ENCODE results near the gene HAO1.

GRCh38 chr20:7882076-7882475, 58.2 kb downstream of the HAO1 start:
- no peak for TF ChIP-seq ZNF764 (CRISPR knock-in tag; IDR thresholded peaks at IDR 0.05; ENCODE audit: low read depth)
- TF ChIP-seq, protein P1, sequence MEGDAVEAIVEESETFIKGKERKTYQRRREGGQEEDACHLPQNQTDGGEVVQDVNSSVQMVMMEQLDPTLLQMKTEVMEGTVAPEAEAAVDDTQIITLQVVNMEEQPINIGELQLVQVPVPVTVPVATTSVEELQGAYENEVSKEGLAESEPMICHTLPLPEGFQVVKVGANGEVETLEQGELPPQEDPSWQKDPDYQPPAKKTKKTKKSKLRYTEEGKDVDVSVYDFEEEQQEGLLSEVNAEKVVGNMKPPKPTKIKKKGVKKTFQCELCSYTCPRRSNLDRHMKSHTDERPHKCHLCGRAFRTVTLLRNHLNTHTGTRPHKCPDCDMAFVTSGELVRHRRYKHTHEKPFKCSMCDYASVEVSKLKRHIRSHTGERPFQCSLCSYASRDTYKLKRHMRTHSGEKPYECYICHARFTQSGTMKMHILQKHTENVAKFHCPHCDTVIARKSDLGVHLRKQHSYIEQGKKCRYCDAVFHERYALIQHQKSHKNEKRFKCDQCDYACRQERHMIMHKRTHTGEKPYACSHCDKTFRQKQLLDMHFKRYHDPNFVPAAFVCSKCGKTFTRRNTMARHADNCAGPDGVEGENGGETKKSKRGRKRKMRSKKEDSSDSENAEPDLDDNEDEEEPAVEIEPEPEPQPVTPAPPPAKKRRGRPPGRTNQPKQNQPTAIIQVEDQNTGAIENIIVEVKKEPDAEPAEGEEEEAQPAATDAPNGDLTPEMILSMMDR (IDR thresholded peaks at IDR 0.05 in 2 of 3, conservative IDR thresholded peaks at IDR 0.05 in 1 of 3; ENCODE audit: insufficient read depth in 2 of 3, low read depth in 1 of 3, low read length in 3 of 3) = no peak
- TF ChIP-seq, protein P2, sequence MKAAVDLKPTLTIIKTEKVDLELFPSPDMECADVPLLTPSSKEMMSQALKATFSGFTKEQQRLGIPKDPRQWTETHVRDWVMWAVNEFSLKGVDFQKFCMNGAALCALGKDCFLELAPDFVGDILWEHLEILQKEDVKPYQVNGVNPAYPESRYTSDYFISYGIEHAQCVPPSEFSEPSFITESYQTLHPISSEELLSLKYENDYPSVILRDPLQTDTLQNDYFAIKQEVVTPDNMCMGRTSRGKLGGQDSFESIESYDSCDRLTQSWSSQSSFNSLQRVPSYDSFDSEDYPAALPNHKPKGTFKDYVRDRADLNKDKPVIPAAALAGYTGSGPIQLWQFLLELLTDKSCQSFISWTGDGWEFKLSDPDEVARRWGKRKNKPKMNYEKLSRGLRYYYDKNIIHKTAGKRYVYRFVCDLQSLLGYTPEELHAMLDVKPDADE (conservative IDR thresholded peaks at IDR 0.05; ENCODE audit: control insufficient read depth, low read depth, low read length) = no peak
- TF ChIP-seq SAFB2 (IDR thresholded peaks at IDR 0.05; ENCODE audit: borderline replicate concordance, low read depth, low read length, severe bottlenecking) = no peak
- no peak for TF ChIP-seq TCF7L2 (IDR thresholded peaks at IDR 0.05; ENCODE audit: low read depth, low read length)
- no peak for TF ChIP-seq CHD1 (IDR thresholded peaks at IDR 0.05; ENCODE audit: low read length)
- no peak for TF ChIP-seq U2AF2 (optimal IDR thresholded peaks at IDR 0.05; ENCODE audit: low read depth, low read length)
- TF ChIP-seq GTF3C2 (IDR thresholded peaks at IDR 0.05; ENCODE audit: borderline replicate concordance, extremely low read depth, insufficient read length) = no peak

All from K562 (cell line).